HepG2 (cell line): ENCODE measurements around the gene JAK1. TPM values are rescaled to one million over a fixed set of nuclear protein-coding genes. Genes with fewer than 3 reads are reported as not detected.

Experiments used
- ATAC-seq: fragments of 200-7000 bp; cut with Tn5 transposase; 3 replicates; pipeline ENCODE4 v1.9.1; 2020; ENCODE audit warnings: mild to moderate bottlenecking, moderate library complexity
- BruUV-seq: library from RNA; stranded (reverse); fragments of 400-500 nt; replicated peaks from 2 replicates; lab custom pipeline; 2021; lab: Mats Ljungman, UMichigan
- CTCF ChIA-PET: fragments of 300-600 bp; formaldehyde crosslinking; extraction: SDS; loops from one replicate; lab custom pipeline; 2021; ENCODE audit warnings: low total read pairs, inconsistent platforms, low intra/inter-chr PET ratio; lab: Yijun Ruan, JAX
- POLR2A ChIA-PET: fragments of 350-600 bp; sonication (Branson Sonifier 250); formaldehyde crosslinking; loops from one replicate; lab custom pipeline; 2020; ENCODE audit warnings: antibody characterized with exemption, inconsistent platforms; lab: Yijun Ruan, JAX
- DNase-seq: peaks from one replicate; pipeline ENCODE4 v3.0.0-alpha.2; 2015; ENCODE audit warnings: low spot score
- FAIRE-seq: peaks from 3 replicates; lab custom pipeline; 2011; peaks lifted over from hg19 to GRCh38; lab: Jason Lieb, UNC
- H2AFZ ChIP-seq: one replicate; pipeline ENCODE4 v1.6.1; 2011; ENCODE audit warnings: low read length, inconsistent platforms
- H3K27ac ChIP-seq: fragments of 300-600 bp; 3 replicates; pipeline ENCODE4 v1.8.0; 2011; ENCODE audit warnings: mixed run types, mild to moderate bottlenecking, mixed read lengths, low read length, inconsistent platforms; ENCODE audit not compliant: insufficient read depth; ENCODE audit errors: extremely low read length
- H3K27me3 ChIP-seq, 2 experiments: fragments of 200-600 bp in 1 of 2; 2 replicates in 1 of 2; 3 replicates in 1 of 2; pipeline versions ENCODE4 v1.6.0 to v1.8.0; 2011; ENCODE audit warnings: low read length in 2 of 2, mild to moderate bottlenecking in 2 of 2, moderate library complexity in 2 of 2, inconsistent platforms in 1 of 2; ENCODE audit not compliant: insufficient read depth in 2 of 2, control insufficient read depth in 1 of 2
- H3K36me3 ChIP-seq, 2 experiments: fragments of 200-600 bp in 1 of 2; replicated peaks in 1 of 2; 2 replicates in 1 of 2; 3 replicates in 1 of 2; pipeline versions ENCODE4 v1.5.1 to v1.8.0; 2011; ENCODE audit warnings: low read length in 2 of 2, inconsistent platforms in 1 of 2; ENCODE audit not compliant: insufficient read depth in 2 of 2, control insufficient read depth in 1 of 2
- H3K4me1 ChIP-seq: 2 replicates; pipeline ENCODE4 v1.5.1; 2012; ENCODE audit warnings: low read length, inconsistent platforms; ENCODE audit not compliant: insufficient read depth
- H3K4me2 ChIP-seq: 2 replicates; pipeline ENCODE4 v1.6.0; 2011; ENCODE audit warnings: low read depth, low read length, inconsistent platforms
- H3K4me3 ChIP-seq, 3 experiments: fragments of 200-600 bp in 1 of 3; sonication (generic), shearing (Covaris generic) in 1 of 3; replicated peaks in 1 of 3; 2 replicates each; pipeline ENCODE4 v1.5.1; 2011 to 2016; ENCODE audit warnings: low read length in 3 of 3, inconsistent platforms in 2 of 3, low read depth in 2 of 3, mild to moderate bottlenecking in 2 of 3, control low read depth in 1 of 3, mixed read lengths in 1 of 3; ENCODE audit not compliant: insufficient read depth in 1 of 3
- H3K79me2 ChIP-seq: one replicate; pipeline ENCODE4 v1.6.1; 2011; ENCODE audit warnings: low read length, inconsistent platforms; ENCODE audit not compliant: insufficient read depth
- H3K9ac ChIP-seq: 2 replicates; pipeline ENCODE4 v1.6.0; 2011; ENCODE audit warnings: mild to moderate bottlenecking, low read depth, low read length, inconsistent platforms; ENCODE audit not compliant: insufficient read depth
- H3K9me3 ChIP-seq: 2 replicates; pipeline ENCODE4 v1.5.1; 2012; ENCODE audit warnings: mild to moderate bottlenecking, low read length
- H4K20me1 ChIP-seq: 2 replicates; pipeline ENCODE4 v1.6.0; 2011; ENCODE audit warnings: inconsistent platforms, mild to moderate bottlenecking, low read length, moderate library complexity; ENCODE audit not compliant: insufficient read depth
- BCL3 ChIP-seq: sonication (generic); formaldehyde crosslinking; IDR thresholded peaks from 2 replicates; pipeline ENCODE4 v1.5.1; 2020; ENCODE audit warnings: mild to moderate bottlenecking, missing genetic modification reagents, moderate library complexity
- CENPX ChIP-seq: sonication (generic); formaldehyde crosslinking; IDR thresholded peaks from 2 replicates; pipeline ENCODE4 v1.9.0; 2021; ENCODE audit warnings: mild to moderate bottlenecking, missing genetic modification reagents, moderate library complexity
- HMGXB3 ChIP-seq: sonication (generic); formaldehyde crosslinking; IDR thresholded peaks from 2 replicates; pipeline ENCODE4 v1.4.0; 2020; ENCODE audit warnings: missing genetic modification reagents, borderline replicate concordance
- JDP2 ChIP-seq: sonication (generic); formaldehyde crosslinking; IDR thresholded peaks from 2 replicates; pipeline ENCODE4 v1.8.1; 2022; ENCODE audit warnings: missing genetic modification reagents, borderline replicate concordance
- KDM1A ChIP-seq: IDR thresholded peaks from 2 replicates; pipeline ENCODE4 v1.6.1; 2016; ENCODE audit warnings: missing compliant biosample characterization
- LBX2 ChIP-seq: sonication (generic); formaldehyde crosslinking; IDR thresholded peaks from 2 replicates; pipeline ENCODE4 v1.5.0; 2020; ENCODE audit warnings: missing genetic modification reagents, mild to moderate bottlenecking, borderline replicate concordance
- MED1 ChIP-seq: sonication (generic); formaldehyde crosslinking; IDR thresholded peaks from 2 replicates; pipeline ENCODE4 v1.4.0; 2020; ENCODE audit warnings: missing genetic modification reagents
- NFE2L2 ChIP-seq: fragments of 150-350 bp; IDR thresholded peaks from 2 replicates; pipeline ENCODE4 v1.6.1; 2014; ENCODE audit warnings: low read length
- SMAD3 ChIP-seq: sonication (generic); formaldehyde crosslinking; IDR thresholded peaks from 2 replicates; pipeline ENCODE4 v1.4.0; 2020; ENCODE audit warnings: missing genetic modification reagents
- SYNCRIP ChIP-seq: fragments of 200-400 bp; formaldehyde crosslinking; IDR thresholded peaks from 2 replicates; pipeline ENCODE4 v1.6.1; 2018; ENCODE audit warnings: mild to moderate bottlenecking, low read depth, low read length; ENCODE audit not compliant: insufficient read depth
- U2AF1 ChIP-seq: fragments of 200-400 bp; formaldehyde crosslinking; optimal IDR thresholded peaks from 2 replicates; pipeline ENCODE3; 2017; ENCODE audit warnings: mild to moderate bottlenecking, low read depth, low read length
- ZNF281 ChIP-seq: sonication (generic); formaldehyde crosslinking; IDR thresholded peaks from 2 replicates; pipeline ENCODE4 v1.4.0; 2020; ENCODE audit warnings: missing genetic modification reagents, borderline replicate concordance
- ZNF558 ChIP-seq: sonication (generic); formaldehyde crosslinking; IDR thresholded peaks from 2 replicates; pipeline ENCODE4 v1.9.0; 2022; ENCODE audit warnings: mild to moderate bottlenecking, missing genetic modification reagents, borderline replicate concordance
- ZNF883 ChIP-seq: sonication (generic); formaldehyde crosslinking; IDR thresholded peaks from 2 replicates; pipeline ENCODE4 v1.5.1; 2020; ENCODE audit warnings: mild to moderate bottlenecking, missing genetic modification reagents; ENCODE audit errors: not compliant biosample characterization
- in situ Hi-C: cut with HindIII; loops from 2 replicates; pipeline ENCODE4 v1.10.0; 2017; ENCODE audit warnings: low pct_unique_long_range_greater_than_20kb; ENCODE audit not compliant: extremely low pct_ligation_motif_present
- intact Hi-C: fragments of 100-400 bp; cut with micrococcal nuclease; formaldehyde crosslinking; loops from one replicate; pipeline ENCODE4 v1.10.0; 2022; ENCODE audit not compliant: unreplicated experiment
- polyA plus RNA-seq, 8 experiments: library from polyadenylated mRNA; depleted of rRNA in 3 of 8; stranded (reverse) in 7 of 8; unstranded in 1 of 8; fragments of >200 nt; fragmentation: Illumina TruSeq in 4 of 8; extraction: Trizol in 4 of 8; gene quantifications; 2 replicates each; pipeline versions ENCODE4 v1.2.1 to v1.2.3, GENCODE V29; 2011 to 2016; ENCODE audit warnings: low read depth in 4 of 8, missing spikeins in 1 of 8, mixed read lengths in 1 of 8; ENCODE audit not compliant: insufficient read depth in 1 of 8
- total RNA-seq, 5 experiments: library from RNA; depleted of rRNA; stranded (reverse); fragments of >200 nt; fragmentation: Illumina TruSeq; extraction: Trizol; gene quantifications; 2 replicates each; pipeline ENCODE4 v1.2.3, GENCODE V29; 2016; ENCODE audit warnings: low read depth in 1 of 5

The JAK1 gene
- total and polyA plus RNA-seq, 2 of the 13 experiments (the other 11 are each of a cell fraction or from before 2014, with no cell fraction given) = 23.9 to 42.4 TPM

- no peak for TF ChIP-seq BCL3
These were observed 87.3 kb downstream of the JAK1 start (continued) for GRCh38 chr1:64878931-64879611.

- intact Hi-C loops = no loop called here
- no peak for TF ChIP-seq U2AF1
- no peak for TF ChIP-seq HMGXB3 (CRISPR knock-in tag)
- no peak for TF ChIP-seq ZNF883
- no peak for TF ChIP-seq KDM1A (CRISPR knock-in tag)
- no peak for TF ChIP-seq ZNF558 (CRISPR knock-in tag)
- TF ChIP-seq MED1 = no peak
- TF ChIP-seq LBX2 (CRISPR knock-in tag) = no peak
- TF ChIP-seq CENPX (CRISPR knock-in tag) = no peak
- TF ChIP-seq JDP2 = no peak
- TF ChIP-seq SYNCRIP = no peak
- no peak for TF ChIP-seq NFE2L2
- no peak for TF ChIP-seq SMAD3 (CRISPR knock-in tag)
- TF ChIP-seq ZNF281 (CRISPR knock-in tag) = no peak
- no peaks in the 10 kb centered on the region for H3K27me3 ChIP-seq
- no peaks in the 10 kb centered on the region for H4K20me1 ChIP-seq
- no peak for ATAC-seq
- no peak for FAIRE-seq
- CTCF ChIA-PET = no interaction called here
- no peak overlapping the region for H3K27ac ChIP-seq
- H2AFZ ChIP-seq = no peak overlapping the region
- POLR2A ChIA-PET = no interaction called here
- H3K4me1 ChIP-seq = 0 out of 2 replicates have a peak, but pooled peaks cover 5% of the 10 kb centered on the region
- H3K9me3 ChIP-seq = no peaks in the 10 kb centered on the region
- in situ Hi-C loops = no loop called here
- DNase-seq = no peak
- BruUV-seq = no TSS peak
- H3K4me2 ChIP-seq = no peak overlapping the region
- no peak overlapping the region for H3K4me3 ChIP-seq
- H3K79me2 ChIP-seq = no peaks in the 10 kb centered on the region
- peaks cover 28 to 63% of the 10 kb centered on the region in 2 experiments for H3K36me3 ChIP-seq
- H3K9ac ChIP-seq = no peak overlapping the region
These were observed 88.3 kb downstream of the JAK1 start for GRCh38 chr1:64878090-64878489.
